ENCODE measurements around the gene COL26A1.

GRCh38 chr7:101599787-101600186, 237.1 kb downstream of the COL26A1 start:
- TF ChIP-seq CTCF (conservative IDR thresholded peaks at IDR 0.05; ENCODE audit: low read depth, low read length) (no peak), MAZ (IDR thresholded peaks at IDR 0.05; ENCODE audit: borderline replicate concordance, low read depth, low read length) (no peak), POLR2A (IDR thresholded peaks at IDR 0.05; ENCODE audit: low read depth, low read length) (no peak), USF2 (IDR thresholded peaks at IDR 0.05; ENCODE audit: low read depth, low read length) (no peak), SMC3 (IDR thresholded peaks at IDR 0.05; ENCODE audit: low read depth, low read length) (no peak), MXI1 (IDR thresholded peaks at IDR 0.05; ENCODE audit: borderline replicate concordance, low read depth, low read length) (no peak), RFX5 (IDR thresholded peaks at IDR 0.05; ENCODE audit: low read depth, low read length) (no peak), ELK1 (IDR thresholded peaks at IDR 0.05; ENCODE audit: borderline replicate concordance, low read depth, low read length) (no peak), RAD21 (IDR thresholded peaks at IDR 0.05; ENCODE audit: low read length) (no peak), MAFK (IDR thresholded peaks at IDR 0.05; ENCODE audit: low read depth, low read length) (no peak)
